Endothelial cell (in vitro differentiated cells): ENCODE measurements around the gene TNS4. TPM values are rescaled to one million over a fixed set of nuclear protein-coding genes. Genes with fewer than 3 reads are reported as not detected.
A peak's percentile ranks its signal among the peaks of the same experiment; 100 is the strongest.

Experiments used
- DNase-seq: peaks from one replicate; pipeline ENCODE4 v3.0.0; 2021; ENCODE audit warnings: low spot score
- H3K27ac Mint-ChIP-seq: one replicate; pipeline ENCODE4 v1.8.0; 2021; ENCODE audit warnings: mixed read lengths, inconsistent platforms; ENCODE audit not compliant: unreplicated experiment
- H3K27me3 Mint-ChIP-seq: one replicate; pipeline ENCODE4 v1.8.0; 2021; ENCODE audit warnings: mild to moderate bottlenecking, moderate library complexity, mixed read lengths, inconsistent platforms; ENCODE audit not compliant: unreplicated experiment
- H3K36me3 Mint-ChIP-seq: one replicate; pipeline ENCODE4 v1.8.0; 2021; ENCODE audit warnings: mild to moderate bottlenecking, low read depth, mixed read lengths, inconsistent platforms; ENCODE audit not compliant: unreplicated experiment
- H3K4me1 Mint-ChIP-seq: one replicate; pipeline ENCODE4 v1.8.0; 2021; ENCODE audit warnings: mild to moderate bottlenecking, mixed read lengths, inconsistent platforms; ENCODE audit not compliant: unreplicated experiment
- H3K4me3 Mint-ChIP-seq: one replicate; pipeline ENCODE4 v1.8.0; 2021; ENCODE audit warnings: mild to moderate bottlenecking, mixed read lengths, inconsistent platforms; ENCODE audit not compliant: unreplicated experiment
- H3K9me3 Mint-ChIP-seq: one replicate; pipeline ENCODE4 v1.8.0; 2021; ENCODE audit warnings: mixed read lengths, inconsistent platforms; ENCODE audit not compliant: unreplicated experiment
- total RNA-seq: library from RNA; stranded (reverse); fragmentation: NEBNext Ultra II Directional; extraction: Animal tissue kit (Norgen Biotek cat#: 25700); gene quantifications from one replicate; pipeline ENCODE4 v1.2.1, GENCODE V29; 2021; ENCODE audit not compliant: unreplicated experiment
- TF ChIP-seq, protein P1 (sequence below): fragments of 200-600 bp; sonication (generic); IDR thresholded peaks from one replicate; pipeline ENCODE4 v1.5.0; 2021; ENCODE audit warnings: antibody characterized with exemption; ENCODE audit not compliant: unreplicated experiment

Gene TNS4
- total RNA-seq, 1 donor from 2014 or later: 0.08 TPM

- H3K36me3 Mint-ChIP-seq: peaks cover under 1% of the 10 kb centered on the region
- peak overlapping the region; percentile 27 for H3K27ac Mint-ChIP-seq
- TF ChIP-seq, protein P1, sequence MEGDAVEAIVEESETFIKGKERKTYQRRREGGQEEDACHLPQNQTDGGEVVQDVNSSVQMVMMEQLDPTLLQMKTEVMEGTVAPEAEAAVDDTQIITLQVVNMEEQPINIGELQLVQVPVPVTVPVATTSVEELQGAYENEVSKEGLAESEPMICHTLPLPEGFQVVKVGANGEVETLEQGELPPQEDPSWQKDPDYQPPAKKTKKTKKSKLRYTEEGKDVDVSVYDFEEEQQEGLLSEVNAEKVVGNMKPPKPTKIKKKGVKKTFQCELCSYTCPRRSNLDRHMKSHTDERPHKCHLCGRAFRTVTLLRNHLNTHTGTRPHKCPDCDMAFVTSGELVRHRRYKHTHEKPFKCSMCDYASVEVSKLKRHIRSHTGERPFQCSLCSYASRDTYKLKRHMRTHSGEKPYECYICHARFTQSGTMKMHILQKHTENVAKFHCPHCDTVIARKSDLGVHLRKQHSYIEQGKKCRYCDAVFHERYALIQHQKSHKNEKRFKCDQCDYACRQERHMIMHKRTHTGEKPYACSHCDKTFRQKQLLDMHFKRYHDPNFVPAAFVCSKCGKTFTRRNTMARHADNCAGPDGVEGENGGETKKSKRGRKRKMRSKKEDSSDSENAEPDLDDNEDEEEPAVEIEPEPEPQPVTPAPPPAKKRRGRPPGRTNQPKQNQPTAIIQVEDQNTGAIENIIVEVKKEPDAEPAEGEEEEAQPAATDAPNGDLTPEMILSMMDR: no peak
- peaks cover 19% of the 10 kb centered on the region for H3K4me1 Mint-ChIP-seq
- H3K9me3 Mint-ChIP-seq: no peaks in the 10 kb centered on the region
- peaks cover 6% of the 10 kb centered on the region for H3K27me3 Mint-ChIP-seq
- peak overlapping the region; percentile 16 for H3K4me3 Mint-ChIP-seq
- DNase-seq: no peak
Observed at GRCh38 chr17:40516581-40517285, 15.3 kb upstream of the TNS4 start.

- H3K4me1 Mint-ChIP-seq: peaks cover 16% of the 10 kb centered on the region
- no peak overlapping the region for H3K27ac Mint-ChIP-seq
- H3K9me3 Mint-ChIP-seq: no peaks in the 10 kb centered on the region
- H3K4me3 Mint-ChIP-seq: no peak overlapping the region
- no peak for DNase-seq
- TF ChIP-seq, protein P1: no peak
- H3K36me3 Mint-ChIP-seq: no peaks in the 10 kb centered on the region
- peaks cover 9% of the 10 kb centered on the region for H3K27me3 Mint-ChIP-seq
Observed at GRCh38 chr17:40515491-40516041, 14.1 kb upstream of the TNS4 start.

GRCh38 chr17:40515011-40515410, 13.6 kb upstream of the TNS4 start:
- Mint-ChIP-seq H3K4me1 (peaks cover 16% of the 10 kb centered on the region), H3K4me3 (no peak overlapping the region), H3K9me3 (no peaks in the 10 kb centered on the region), H3K27me3 (peaks cover 9% of the 10 kb centered on the region), H3K36me3 (no peaks in the 10 kb centered on the region), H3K27ac (no peak overlapping the region)
- TF ChIP-seq, protein P1: no peak
- DNase-seq: no peak

DNA sequence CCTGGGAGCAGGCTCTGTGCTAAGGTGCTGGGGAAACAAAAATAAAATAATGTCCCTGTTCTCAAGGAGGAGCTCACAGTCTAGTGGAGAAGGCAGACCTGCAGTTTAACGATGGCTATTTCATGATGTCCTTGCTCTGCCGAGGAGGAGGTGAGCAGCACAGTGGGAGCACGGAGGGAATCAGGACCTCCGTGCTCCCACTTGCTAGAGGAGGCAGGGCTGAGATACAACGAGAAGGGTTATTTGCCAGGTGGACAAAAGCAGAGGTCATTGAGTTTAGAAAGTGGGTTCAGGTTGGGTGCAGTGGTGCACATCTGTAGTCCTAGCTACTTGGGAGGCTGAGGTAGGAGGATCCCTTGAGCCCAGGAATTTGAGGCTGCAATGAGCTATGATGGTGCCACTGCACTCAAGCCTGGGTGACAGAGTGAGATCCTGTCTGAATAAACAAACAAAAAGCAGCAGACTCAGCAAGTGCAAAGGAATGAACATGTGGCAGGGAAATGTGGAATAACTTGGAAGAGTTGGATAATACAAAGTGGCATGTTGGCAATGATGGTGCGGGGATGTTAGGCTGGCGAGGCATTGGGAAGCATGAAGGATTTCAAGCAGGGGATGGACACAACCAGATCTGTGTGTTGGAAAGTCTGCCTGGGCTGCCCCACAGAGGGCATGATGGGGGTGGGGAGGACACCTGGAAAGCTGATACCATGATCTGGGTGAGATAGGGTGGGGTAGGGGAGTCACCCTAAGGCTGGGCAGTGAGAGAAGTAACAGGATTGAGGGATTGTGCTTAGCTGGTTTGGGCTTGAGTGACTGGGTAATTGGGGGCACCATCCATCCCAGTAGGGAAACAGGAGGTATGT, 12.8 kb upstream of the TNS4 start:
- Mint-ChIP-seq H3K4me3 (no peak overlapping the region), H3K4me1 (peaks cover 16% of the 10 kb centered on the region), H3K27ac (peak overlapping the region; percentile 5), H3K27me3 (peaks cover 9% of the 10 kb centered on the region), H3K9me3 (no peaks in the 10 kb centered on the region), H3K36me3 (no peaks in the 10 kb centered on the region)
- DNase-seq: no peak
- TF ChIP-seq, protein P1: no peak
